Measurements from ENCODE around the gene PLA2G15. TPM values are rescaled to one million over a fixed set of nuclear protein-coding genes. Genes with fewer than 3 reads are reported as not detected.
A peak's percentile ranks its signal among the peaks of the same experiment; 100 is the strongest.

The PLA2G15 gene
- total and polyA plus RNA-seq, 2 of the 13 experiments (the other 11 are each of a cell fraction or from before 2014, with no cell fraction given): 14.4 to 23.7 TPM

- no peak for TF ChIP-seq WIZ (CRISPR knock-in tag; IDR thresholded peaks at IDR 0.05)
- TF ChIP-seq, protein P1, sequence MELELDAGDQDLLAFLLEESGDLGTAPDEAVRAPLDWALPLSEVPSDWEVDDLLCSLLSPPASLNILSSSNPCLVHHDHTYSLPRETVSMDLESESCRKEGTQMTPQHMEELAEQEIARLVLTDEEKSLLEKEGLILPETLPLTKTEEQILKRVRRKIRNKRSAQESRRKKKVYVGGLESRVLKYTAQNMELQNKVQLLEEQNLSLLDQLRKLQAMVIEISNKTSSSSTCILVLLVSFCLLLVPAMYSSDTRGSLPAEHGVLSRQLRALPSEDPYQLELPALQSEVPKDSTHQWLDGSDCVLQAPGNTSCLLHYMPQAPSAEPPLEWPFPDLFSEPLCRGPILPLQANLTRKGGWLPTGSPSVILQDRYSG (CRISPR knock-in tag; IDR thresholded peaks at IDR 0.05): no peak
- TF ChIP-seq CBFB (CRISPR knock-in tag; IDR thresholded peaks at IDR 0.05): no peak
- no peak for TF ChIP-seq PREB (CRISPR knock-in tag; IDR thresholded peaks at IDR 0.05)
- no peak for TF ChIP-seq MTF2 (CRISPR knock-in tag; IDR thresholded peaks at IDR 0.05; ENCODE audit: borderline replicate concordance)
- TF ChIP-seq, protein P2, sequence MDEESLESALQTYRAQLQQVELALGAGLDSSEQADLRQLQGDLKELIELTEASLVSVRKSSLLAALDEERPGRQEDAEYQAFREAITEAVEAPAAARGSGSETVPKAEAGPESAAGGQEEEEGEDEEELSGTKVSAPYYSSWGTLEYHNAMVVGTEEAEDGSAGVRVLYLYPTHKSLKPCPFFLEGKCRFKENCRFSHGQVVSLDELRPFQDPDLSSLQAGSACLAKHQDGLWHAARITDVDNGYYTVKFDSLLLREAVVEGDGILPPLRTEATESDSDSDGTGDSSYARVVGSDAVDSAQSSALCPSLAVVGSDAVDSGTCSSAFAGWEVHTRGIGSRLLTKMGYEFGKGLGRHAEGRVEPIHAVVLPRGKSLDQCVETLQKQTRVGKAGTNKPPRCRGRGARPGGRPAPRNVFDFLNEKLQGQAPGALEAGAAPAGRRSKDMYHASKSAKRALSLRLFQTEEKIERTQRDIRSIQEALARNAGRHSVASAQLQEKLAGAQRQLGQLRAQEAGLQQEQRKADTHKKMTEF (CRISPR knock-in tag; IDR thresholded peaks at IDR 0.05): peak; percentile 45; the same call in 1 of the 2 replicates
- TF ChIP-seq ZNF484 (CRISPR knock-in tag; IDR thresholded peaks at IDR 0.05; ENCODE audit: borderline replicate concordance, low read depth): no peak
- TF ChIP-seq, protein P3, sequence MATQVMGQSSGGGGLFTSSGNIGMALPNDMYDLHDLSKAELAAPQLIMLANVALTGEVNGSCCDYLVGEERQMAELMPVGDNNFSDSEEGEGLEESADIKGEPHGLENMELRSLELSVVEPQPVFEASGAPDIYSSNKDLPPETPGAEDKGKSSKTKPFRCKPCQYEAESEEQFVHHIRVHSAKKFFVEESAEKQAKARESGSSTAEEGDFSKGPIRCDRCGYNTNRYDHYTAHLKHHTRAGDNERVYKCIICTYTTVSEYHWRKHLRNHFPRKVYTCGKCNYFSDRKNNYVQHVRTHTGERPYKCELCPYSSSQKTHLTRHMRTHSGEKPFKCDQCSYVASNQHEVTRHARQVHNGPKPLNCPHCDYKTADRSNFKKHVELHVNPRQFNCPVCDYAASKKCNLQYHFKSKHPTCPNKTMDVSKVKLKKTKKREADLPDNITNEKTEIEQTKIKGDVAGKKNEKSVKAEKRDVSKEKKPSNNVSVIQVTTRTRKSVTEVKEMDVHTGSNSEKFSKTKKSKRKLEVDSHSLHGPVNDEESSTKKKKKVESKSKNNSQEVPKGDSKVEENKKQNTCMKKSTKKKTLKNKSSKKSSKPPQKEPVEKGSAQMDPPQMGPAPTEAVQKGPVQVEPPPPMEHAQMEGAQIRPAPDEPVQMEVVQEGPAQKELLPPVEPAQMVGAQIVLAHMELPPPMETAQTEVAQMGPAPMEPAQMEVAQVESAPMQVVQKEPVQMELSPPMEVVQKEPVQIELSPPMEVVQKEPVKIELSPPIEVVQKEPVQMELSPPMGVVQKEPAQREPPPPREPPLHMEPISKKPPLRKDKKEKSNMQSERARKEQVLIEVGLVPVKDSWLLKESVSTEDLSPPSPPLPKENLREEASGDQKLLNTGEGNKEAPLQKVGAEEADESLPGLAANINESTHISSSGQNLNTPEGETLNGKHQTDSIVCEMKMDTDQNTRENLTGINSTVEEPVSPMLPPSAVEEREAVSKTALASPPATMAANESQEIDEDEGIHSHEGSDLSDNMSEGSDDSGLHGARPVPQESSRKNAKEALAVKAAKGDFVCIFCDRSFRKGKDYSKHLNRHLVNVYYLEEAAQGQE (IDR thresholded peaks at IDR 0.05; ENCODE audit: borderline replicate concordance in 1 of 2, low read depth in 1 of 2, low read length in 2 of 2): no peak; a peak in 1 of 4 replicates
- no peak for TF ChIP-seq ZNF44 (CRISPR knock-in tag; IDR thresholded peaks at IDR 0.05)
- TF ChIP-seq BORCS8-MEF2B (CRISPR knock-in tag; IDR thresholded peaks at IDR 0.05): no peak
- TF ChIP-seq NFATC3 (CRISPR knock-in tag; IDR thresholded peaks at IDR 0.05): no peak
- TF ChIP-seq ZNF567 (CRISPR knock-in tag; IDR thresholded peaks at IDR 0.05; ENCODE audit: borderline replicate concordance): no peak
- TF ChIP-seq SIX4 (CRISPR knock-in tag; IDR thresholded peaks at IDR 0.05): no peak
- TF ChIP-seq AGO1 (IDR thresholded peaks at IDR 0.05; ENCODE audit: low read depth, low read length, poor library complexity, severe bottlenecking): no peak
- TF ChIP-seq, protein P4, sequence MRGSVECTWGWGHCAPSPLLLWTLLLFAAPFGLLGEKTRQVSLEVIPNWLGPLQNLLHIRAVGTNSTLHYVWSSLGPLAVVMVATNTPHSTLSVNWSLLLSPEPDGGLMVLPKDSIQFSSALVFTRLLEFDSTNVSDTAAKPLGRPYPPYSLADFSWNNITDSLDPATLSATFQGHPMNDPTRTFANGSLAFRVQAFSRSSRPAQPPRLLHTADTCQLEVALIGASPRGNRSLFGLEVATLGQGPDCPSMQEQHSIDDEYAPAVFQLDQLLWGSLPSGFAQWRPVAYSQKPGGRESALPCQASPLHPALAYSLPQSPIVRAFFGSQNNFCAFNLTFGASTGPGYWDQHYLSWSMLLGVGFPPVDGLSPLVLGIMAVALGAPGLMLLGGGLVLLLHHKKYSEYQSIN (CRISPR knock-in tag; IDR thresholded peaks at IDR 0.05; ENCODE audit: borderline replicate concordance): no peak
- no peak for TF ChIP-seq SALL2 (CRISPR knock-in tag; IDR thresholded peaks at IDR 0.05)
- TF ChIP-seq UBTF (CRISPR knock-in tag; IDR thresholded peaks at IDR 0.05): 0 out of 2 replicates have a peak, but pooled peaks have one; percentile 18
These were observed 22.6 kb downstream of the PLA2G15 start (continued) for GRCh38 chr16:68267612-68268405.

All from HepG2 (cell line).